ENCODE data around the gene ADAM15. TPM values are rescaled to one million over a fixed set of nuclear protein-coding genes. Genes with fewer than 3 reads are reported as not detected.

ADAM15 gene
- total RNA-seq, 1 donor from 2014 or later, result 22.1 TPM

DNA sequence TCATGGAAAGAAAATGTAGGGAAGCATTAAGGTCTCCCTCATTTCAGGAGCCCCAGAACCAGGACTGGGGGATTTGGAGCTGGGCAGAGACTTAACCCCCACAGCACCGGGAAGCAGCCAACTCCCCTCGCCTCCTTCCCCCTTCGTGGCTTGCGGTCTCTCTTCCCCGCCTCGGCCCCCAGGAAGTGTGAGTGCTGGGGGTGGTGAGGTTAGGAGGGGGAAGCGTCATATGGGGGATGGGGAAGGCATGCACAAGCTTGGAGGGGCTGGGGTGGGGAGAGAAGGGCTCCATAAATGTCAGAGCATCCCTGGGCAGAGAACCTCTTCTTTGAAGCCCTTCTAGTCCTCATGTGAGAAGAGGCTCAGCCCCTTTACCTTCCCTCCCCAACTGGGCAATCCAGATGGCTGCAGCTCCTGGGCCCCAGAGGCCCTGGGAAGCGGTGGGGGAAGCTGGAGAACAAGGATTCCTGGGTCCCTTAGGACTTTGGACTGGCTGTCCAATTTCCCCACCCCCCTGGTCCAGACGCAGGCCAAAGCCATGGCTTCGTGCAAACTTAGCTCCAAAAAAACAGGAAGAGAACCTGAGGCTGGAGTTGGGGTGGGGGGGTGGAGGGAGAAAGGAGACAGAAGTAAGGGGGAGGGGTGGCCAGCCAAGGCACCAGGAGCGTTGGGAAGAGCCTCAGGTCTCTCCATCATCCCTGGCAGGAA, 40.8 kb upstream of the ADAM15 start:
- Mint-ChIP-seq H3K4me3 (ENCODE audit: low read depth) (no peak overlapping the region), H3K36me3 (ENCODE audit: insufficient read depth) (no peaks in the 10 kb centered on the region), H3K9me3 (ENCODE audit: low read depth) (no peaks in the 10 kb centered on the region), H3K27me3 (no peaks in the 10 kb centered on the region), H3K27ac (no peak overlapping the region), H3K4me1 (ENCODE audit: low read depth) (peaks cover 6% of the 10 kb centered on the region)
- DNase-seq (ENCODE audit: low spot score, unreplicated experiment), result no peak
- no peak for TF ChIP-seq CTCF (IDR thresholded peaks at IDR 0.05; ENCODE audit: unreplicated experiment)

GRCh38 chr1:155011004-155011416, 40.1 kb upstream of the ADAM15 start:
- H3K36me3 Mint-ChIP-seq (ENCODE audit: insufficient read depth), result peaks cover 3% of the 10 kb centered on the region

DNA sequence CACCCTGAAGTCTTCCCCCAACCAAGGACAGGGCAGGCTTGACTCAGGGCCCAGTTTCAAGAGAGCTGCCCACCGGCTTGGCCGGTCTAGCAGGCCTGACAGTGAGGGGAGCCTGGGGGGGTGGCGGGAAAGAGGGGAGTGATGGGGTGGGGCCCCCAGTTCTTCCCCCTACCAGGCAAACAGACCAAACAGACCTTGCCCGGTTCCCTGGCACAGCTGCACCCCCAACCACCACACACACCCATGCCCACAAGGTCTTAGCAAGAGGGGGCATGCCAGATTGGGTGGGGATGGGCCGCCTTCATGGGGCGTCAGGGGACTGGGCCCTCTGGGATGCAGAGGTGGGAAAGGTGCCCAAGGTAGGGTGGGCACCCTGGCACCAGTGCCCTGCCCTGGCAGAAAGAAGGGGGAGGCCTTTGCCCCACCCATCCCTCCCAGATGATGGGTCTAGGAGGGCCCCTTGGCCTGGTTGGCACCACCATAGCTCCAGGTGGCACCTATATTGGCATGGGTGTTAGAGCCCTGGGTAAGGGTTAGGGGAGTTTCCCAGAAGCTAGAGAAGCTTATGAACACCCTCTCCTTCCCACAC, 39.6 kb upstream of the ADAM15 start:
- Mint-ChIP-seq H3K27me3 (no peaks in the 10 kb centered on the region), H3K36me3 (ENCODE audit: insufficient read depth) (peaks cover 3% of the 10 kb centered on the region), H3K4me1 (ENCODE audit: low read depth) (peaks cover 4% of the 10 kb centered on the region), H3K4me3 (ENCODE audit: low read depth) (no peak overlapping the region), H3K27ac (no peak overlapping the region), H3K9me3 (ENCODE audit: low read depth) (no peaks in the 10 kb centered on the region)
- no peak for DNase-seq (ENCODE audit: low spot score, unreplicated experiment)
- no peak for TF ChIP-seq CTCF (IDR thresholded peaks at IDR 0.05; ENCODE audit: unreplicated experiment)

More at GRCh38 chr1:155011004-155011416, 40.1 kb upstream of the ADAM15 start:
- Mint-ChIP-seq H3K27ac (no peak overlapping the region), H3K27me3 (no peaks in the 10 kb centered on the region), H3K4me1 (ENCODE audit: low read depth) (peaks cover 6% of the 10 kb centered on the region), H3K9me3 (ENCODE audit: low read depth) (no peaks in the 10 kb centered on the region), H3K4me3 (ENCODE audit: low read depth) (no peak overlapping the region)
- no peak for DNase-seq (ENCODE audit: low spot score, unreplicated experiment)
- TF ChIP-seq CTCF (IDR thresholded peaks at IDR 0.05; ENCODE audit: unreplicated experiment), result no peak

DNA sequence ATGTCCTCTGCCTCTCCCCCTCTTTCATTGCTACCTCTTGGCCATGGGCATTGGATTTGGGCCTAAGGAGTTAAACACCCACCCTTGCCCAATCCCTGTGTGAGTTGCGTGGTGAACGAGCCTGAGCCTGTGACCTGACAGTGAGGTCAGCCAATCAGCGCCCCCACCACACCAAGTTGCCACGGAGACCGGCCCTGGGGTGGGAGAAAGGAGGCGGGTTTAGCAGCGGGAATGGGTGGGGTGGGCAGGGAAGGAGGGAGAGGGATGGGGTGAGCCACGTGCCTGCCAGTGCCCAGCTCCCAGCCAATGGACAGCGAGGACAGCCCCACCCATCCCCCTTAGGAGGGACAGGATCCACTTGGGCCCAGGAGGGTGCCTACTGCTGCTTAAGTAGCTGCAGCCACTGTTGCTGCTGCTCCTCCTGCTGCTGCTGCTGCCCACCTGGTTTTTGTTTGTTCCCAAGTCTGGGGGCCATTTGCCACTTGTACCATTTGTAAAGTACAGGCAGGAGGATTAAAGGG, 39.0 kb upstream of the ADAM15 start:
- no peak for DNase-seq (ENCODE audit: low spot score, unreplicated experiment)
- Mint-ChIP-seq H3K27ac (no peak overlapping the region), H3K9me3 (ENCODE audit: low read depth) (no peaks in the 10 kb centered on the region), H3K4me3 (ENCODE audit: low read depth) (no peak overlapping the region), H3K4me1 (ENCODE audit: low read depth) (peaks cover 5% of the 10 kb centered on the region), H3K36me3 (ENCODE audit: insufficient read depth) (peaks cover 3% of the 10 kb centered on the region), H3K27me3 (no peaks in the 10 kb centered on the region)
- TF ChIP-seq CTCF (IDR thresholded peaks at IDR 0.05; ENCODE audit: unreplicated experiment), result no peak

DNA sequence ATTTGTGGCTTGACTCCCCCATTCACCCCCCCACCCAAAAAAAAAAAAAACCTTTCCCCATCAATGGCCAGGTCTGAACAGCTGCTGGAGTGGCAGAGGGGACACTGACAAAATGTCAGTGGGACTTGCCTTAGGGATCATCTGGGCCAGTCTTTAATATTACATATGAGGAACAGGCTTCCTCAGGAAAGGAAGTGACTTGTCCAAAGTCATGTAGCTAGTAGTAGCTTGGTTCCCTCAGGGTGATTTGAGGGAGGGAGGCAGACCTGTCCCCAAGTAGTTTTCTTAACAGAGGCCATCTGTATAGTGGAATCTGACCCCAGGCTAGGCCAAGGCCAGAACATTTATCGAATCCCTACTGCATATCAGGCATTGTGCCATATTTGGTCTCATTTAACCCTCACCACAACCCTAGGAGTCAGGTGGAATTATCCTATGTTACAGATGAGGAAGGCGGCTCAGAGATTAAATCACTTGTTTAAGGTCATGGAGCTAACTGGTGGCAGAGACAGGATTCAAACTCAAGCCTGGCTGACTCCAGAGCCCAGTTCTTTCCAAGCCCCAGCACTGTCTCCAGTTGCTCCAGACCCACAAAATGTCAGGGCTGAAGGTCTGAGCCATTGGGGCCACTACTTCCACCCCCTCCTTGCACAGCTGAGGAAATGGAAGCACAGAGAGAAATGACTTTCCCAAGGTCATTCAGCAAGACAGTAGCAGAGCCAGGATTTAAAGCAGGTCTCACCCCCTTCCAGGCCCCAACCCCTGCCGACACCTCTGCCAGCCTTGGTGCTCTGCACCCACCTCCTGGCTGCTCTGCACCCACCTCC, 38.1 kb upstream of the ADAM15 start:
- Mint-ChIP-seq H3K9me3 (ENCODE audit: low read depth) (no peaks in the 10 kb centered on the region), H3K27me3 (no peaks in the 10 kb centered on the region), H3K27ac (peak overlapping the region; percentile 42), H3K4me3 (ENCODE audit: low read depth) (no peak overlapping the region), H3K4me1 (ENCODE audit: low read depth) (peaks cover 5% of the 10 kb centered on the region), H3K36me3 (ENCODE audit: insufficient read depth) (peaks cover 3% of the 10 kb centered on the region)
- TF ChIP-seq CTCF (IDR thresholded peaks at IDR 0.05; ENCODE audit: unreplicated experiment), result no peak
- no peak for DNase-seq (ENCODE audit: low spot score, unreplicated experiment)

Measured in progenitor cell of endocrine pancreas (in vitro differentiated cells).